K562 (cell line): ENCODE measurements around the gene PTHLH. TPM values are rescaled to one million over a fixed set of nuclear protein-coding genes. Genes with fewer than 3 reads are reported as not detected.
A peak's percentile ranks its signal among the peaks of the same experiment; 100 is the strongest.

Experiments used
- BCOR ChIP-seq: fragments of 450-650 bp; IDR thresholded peaks from 2 replicates; pipeline ENCODE4 v1.6.1; 2016
- CREB1 ChIP-seq, 2 experiments: sonication (generic) in 1 of 2; formaldehyde crosslinking in 1 of 2; IDR thresholded peaks; 2 replicates each; pipeline versions ENCODE4 v1.6.1 to v1.8.0; 2012 to 2022; ENCODE audit warnings: inconsistent platforms in 1 of 2, mild to moderate bottlenecking in 1 of 2, missing genetic modification reagents in 1 of 2, moderate library complexity in 1 of 2
- EHMT2 ChIP-seq: fragments of 450-650 bp; IDR thresholded peaks from 2 replicates; pipeline ENCODE4 v1.6.1; 2018; ENCODE audit warnings: antibody characterized with exemption
- ELF1 ChIP-seq: fragments of 200-800 bp; sonication (Bioruptor generic); IDR thresholded peaks from 2 replicates; pipeline ENCODE4 v1.6.1; 2016; ENCODE audit warnings: missing genetic modification characterization, missing compliant biosample characterization
- FOSL1 ChIP-seq: fragments of 200-800 bp; sonication (Bioruptor generic); conservative IDR thresholded peaks from 2 replicates; pipeline ENCODE4 v1.6.1; 2016; ENCODE audit warnings: missing genetic modification characterization, missing compliant biosample characterization
- NCOR1 ChIP-seq: fragments of 450-650 bp; IDR thresholded peaks from 2 replicates; pipeline ENCODE4 v1.6.1; 2016; ENCODE audit warnings: mild to moderate bottlenecking, moderate library complexity
- NRF1 ChIP-seq, 2 experiments: fragments of 450-650 bp; IDR thresholded peaks in 1 of 2; conservative IDR thresholded peaks in 1 of 2; 2 replicates each; pipeline ENCODE4 v1.6.1; 2014; ENCODE audit warnings: mild to moderate bottlenecking in 2 of 2
- polyA plus RNA-seq, 8 experiments: library from polyadenylated mRNA; depleted of rRNA in 4 of 8; stranded (reverse) in 5 of 8; unstranded in 3 of 8; fragments of >200 nt; fragmentation: Nextera tagmentation in 2 of 8; fragmentation: Illumina TruSeq in 1 of 8; extraction: Ambion mirVana in 2 of 8; extraction: Trizol in 1 of 8; gene quantifications; 2 replicates each; pipeline versions ENCODE4 v1.2.1 to v1.2.3, GENCODE V29; 2011 to 2014; ENCODE audit warnings: inconsistent platforms in 1 of 8, missing spikeins in 1 of 8
- total RNA-seq, 7 experiments: library from RNA; depleted of rRNA in 6 of 7; stranded (reverse); fragments of >200 nt in 6 of 7; fragmentation: Illumina TruSeq in 2 of 7; extraction: Trizol in 2 of 7; gene quantifications; 2 replicates each; pipeline versions ENCODE4 v1.2.1 to v1.2.3, GENCODE V29; 2011 to 2021; ENCODE audit warnings: low replicate concordance in 1 of 7
- TF ChIP-seq, protein P1 (sequence below), 2 experiments: IDR thresholded peaks; 2 replicates each; pipeline ENCODE4 v1.6.1; 2012; ENCODE audit warnings: improper control_type of control experiment in 2 of 2, low read depth in 2 of 2, low read length in 2 of 2, borderline replicate concordance in 1 of 2
- TF ChIP-seq, protein P2 (sequence below), 3 experiments: fragments of 200-800 bp in 1 of 3; fragments of 250-450 bp in 1 of 3; fragments of 450-650 bp in 1 of 3; sonication (Bioruptor Pico) in 1 of 3; sonication (Bioruptor generic) in 1 of 3; formaldehyde crosslinking in 1 of 3; IDR thresholded peaks; 2 replicates each; pipeline versions ENCODE4 v1.6.1 to v1.8.0; 2016 to 2022; ENCODE audit warnings: mild to moderate bottlenecking in 2 of 3, missing genetic modification characterization in 2 of 3, missing compliant biosample characterization in 1 of 3, moderate library complexity in 1 of 3
- TF ChIP-seq, protein P3 (sequence below): sonication (generic); formaldehyde crosslinking; IDR thresholded peaks from 2 replicates; pipeline ENCODE4 v1.8.0; 2023; ENCODE audit warnings: mild to moderate bottlenecking, missing genetic modification reagents
- TF ChIP-seq, protein P4 (sequence below): fragments of 450-650 bp; IDR thresholded peaks from 2 replicates; pipeline ENCODE4 v1.6.1; 2018; ENCODE audit not compliant: partially characterized antibody

PTHLH gene
- total and polyA plus RNA-seq, 9 of the 15 experiments (the other 6 are each of a cell fraction or from before 2014, with no cell fraction given): 0.14 to 2.5 (median 0.74) TPM

DNA sequence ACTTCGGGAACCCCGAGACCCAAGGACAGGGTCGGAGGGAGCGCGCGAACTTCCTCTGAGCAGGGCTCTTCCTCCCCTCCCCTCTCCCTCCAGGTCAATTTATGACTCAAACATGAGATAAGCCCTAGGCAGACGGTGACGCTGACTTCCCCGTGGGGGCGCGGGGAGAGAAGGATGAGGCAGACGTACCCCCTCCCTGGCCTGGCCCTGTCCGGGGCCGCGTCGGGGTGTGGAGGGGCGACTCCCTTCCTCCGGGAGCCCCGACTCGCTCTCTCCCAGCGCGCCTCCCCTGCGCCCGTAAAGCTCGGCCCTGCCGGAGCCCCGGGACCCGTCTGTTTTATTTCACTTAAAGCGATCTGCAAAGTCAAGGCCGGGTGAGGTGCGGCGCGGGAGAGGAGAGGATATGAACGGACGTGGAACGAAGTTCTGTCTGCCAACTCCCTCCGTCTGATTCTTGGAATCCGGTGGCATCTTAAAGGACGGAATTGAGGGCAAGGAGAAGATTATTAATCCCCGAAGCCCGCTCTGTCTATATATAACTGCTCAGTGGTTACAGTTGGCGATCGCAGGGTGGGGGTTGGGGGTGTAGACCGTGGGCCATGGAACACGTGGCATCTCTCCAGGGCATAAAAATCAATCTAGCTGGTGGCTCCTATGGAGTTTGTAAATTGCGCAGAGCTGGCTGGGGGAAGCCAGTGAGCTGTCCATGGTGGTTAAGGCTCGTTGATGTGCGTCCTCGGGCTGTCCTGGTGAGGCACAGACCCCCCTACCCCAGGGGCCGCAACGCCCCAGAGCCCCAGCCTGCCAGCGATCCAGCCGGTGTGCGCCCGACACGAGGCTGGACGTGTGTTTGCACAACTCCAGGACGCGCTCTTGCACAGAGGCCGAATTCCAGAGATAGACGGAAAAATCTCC lies 2.9 kb upstream of the PTHLH start (continued):
- TF ChIP-seq, protein P1, sequence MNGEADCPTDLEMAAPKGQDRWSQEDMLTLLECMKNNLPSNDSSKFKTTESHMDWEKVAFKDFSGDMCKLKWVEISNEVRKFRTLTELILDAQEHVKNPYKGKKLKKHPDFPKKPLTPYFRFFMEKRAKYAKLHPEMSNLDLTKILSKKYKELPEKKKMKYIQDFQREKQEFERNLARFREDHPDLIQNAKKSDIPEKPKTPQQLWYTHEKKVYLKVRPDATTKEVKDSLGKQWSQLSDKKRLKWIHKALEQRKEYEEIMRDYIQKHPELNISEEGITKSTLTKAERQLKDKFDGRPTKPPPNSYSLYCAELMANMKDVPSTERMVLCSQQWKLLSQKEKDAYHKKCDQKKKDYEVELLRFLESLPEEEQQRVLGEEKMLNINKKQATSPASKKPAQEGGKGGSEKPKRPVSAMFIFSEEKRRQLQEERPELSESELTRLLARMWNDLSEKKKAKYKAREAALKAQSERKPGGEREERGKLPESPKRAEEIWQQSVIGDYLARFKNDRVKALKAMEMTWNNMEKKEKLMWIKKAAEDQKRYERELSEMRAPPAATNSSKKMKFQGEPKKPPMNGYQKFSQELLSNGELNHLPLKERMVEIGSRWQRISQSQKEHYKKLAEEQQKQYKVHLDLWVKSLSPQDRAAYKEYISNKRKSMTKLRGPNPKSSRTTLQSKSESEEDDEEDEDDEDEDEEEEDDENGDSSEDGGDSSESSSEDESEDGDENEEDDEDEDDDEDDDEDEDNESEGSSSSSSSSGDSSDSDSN (IDR thresholded peaks at IDR 0.05; ENCODE audit: borderline replicate concordance in 1 of 2, low read depth in 2 of 2, low read length in 2 of 2): peak in 1 of 2 experiments; percentile 58; a peak in 1 of 4 replicates
- TF ChIP-seq, protein P2, sequence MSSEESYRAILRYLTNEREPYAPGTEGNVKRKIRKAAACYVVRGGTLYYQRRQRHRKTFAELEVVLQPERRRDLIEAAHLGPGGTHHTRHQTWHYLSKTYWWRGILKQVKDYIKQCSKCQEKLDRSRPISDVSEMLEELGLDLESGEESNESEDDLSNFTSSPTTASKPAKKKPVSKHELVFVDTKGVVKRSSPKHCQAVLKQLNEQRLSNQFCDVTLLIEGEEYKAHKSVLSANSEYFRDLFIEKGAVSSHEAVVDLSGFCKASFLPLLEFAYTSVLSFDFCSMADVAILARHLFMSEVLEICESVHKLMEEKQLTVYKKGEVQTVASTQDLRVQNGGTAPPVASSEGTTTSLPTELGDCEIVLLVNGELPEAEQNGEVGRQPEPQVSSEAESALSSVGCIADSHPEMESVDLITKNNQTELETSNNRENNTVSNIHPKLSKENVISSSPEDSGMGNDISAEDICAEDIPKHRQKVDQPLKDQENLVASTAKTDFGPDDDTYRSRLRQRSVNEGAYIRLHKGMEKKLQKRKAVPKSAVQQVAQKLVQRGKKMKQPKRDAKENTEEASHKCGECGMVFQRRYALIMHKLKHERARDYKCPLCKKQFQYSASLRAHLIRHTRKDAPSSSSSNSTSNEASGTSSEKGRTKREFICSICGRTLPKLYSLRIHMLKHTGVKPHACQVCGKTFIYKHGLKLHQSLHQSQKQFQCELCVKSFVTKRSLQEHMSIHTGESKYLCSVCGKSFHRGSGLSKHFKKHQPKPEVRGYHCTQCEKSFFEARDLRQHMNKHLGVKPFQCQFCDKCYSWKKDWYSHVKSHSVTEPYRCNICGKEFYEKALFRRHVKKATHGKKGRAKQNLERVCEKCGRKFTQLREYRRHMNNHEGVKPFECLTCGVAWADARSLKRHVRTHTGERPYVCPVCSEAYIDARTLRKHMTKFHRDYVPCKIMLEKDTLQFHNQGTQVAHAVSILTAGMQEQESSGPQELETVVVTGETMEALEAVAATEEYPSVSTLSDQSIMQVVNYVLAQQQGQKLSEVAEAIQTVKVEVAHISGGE (CRISPR knock-in tag; IDR thresholded peaks at IDR 0.05): 0 out of 6 replicates have a peak, but pooled peaks of 1 of the 3 experiments have one; percentile 26
- TF ChIP-seq, protein P3, sequence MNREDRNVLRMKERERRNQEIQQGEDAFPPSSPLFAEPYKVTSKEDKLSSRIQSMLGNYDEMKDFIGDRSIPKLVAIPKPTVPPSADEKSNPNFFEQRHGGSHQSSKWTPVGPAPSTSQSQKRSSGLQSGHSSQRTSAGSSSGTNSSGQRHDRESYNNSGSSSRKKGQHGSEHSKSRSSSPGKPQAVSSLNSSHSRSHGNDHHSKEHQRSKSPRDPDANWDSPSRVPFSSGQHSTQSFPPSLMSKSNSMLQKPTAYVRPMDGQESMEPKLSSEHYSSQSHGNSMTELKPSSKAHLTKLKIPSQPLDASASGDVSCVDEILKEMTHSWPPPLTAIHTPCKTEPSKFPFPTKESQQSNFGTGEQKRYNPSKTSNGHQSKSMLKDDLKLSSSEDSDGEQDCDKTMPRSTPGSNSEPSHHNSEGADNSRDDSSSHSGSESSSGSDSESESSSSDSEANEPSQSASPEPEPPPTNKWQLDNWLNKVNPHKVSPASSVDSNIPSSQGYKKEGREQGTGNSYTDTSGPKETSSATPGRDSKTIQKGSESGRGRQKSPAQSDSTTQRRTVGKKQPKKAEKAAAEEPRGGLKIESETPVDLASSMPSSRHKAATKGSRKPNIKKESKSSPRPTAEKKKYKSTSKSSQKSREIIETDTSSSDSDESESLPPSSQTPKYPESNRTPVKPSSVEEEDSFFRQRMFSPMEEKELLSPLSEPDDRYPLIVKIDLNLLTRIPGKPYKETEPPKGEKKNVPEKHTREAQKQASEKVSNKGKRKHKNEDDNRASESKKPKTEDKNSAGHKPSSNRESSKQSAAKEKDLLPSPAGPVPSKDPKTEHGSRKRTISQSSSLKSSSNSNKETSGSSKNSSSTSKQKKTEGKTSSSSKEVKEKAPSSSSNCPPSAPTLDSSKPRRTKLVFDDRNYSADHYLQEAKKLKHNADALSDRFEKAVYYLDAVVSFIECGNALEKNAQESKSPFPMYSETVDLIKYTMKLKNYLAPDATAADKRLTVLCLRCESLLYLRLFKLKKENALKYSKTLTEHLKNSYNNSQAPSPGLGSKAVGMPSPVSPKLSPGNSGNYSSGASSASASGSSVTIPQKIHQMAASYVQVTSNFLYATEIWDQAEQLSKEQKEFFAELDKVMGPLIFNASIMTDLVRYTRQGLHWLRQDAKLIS (CRISPR knock-in tag): no peak
- TF ChIP-seq EHMT2 (peak; percentile 86), FOSL1 (peak; percentile 95), CREB1 (IDR thresholded peaks at IDR 0.05) (peak; percentile 72), CREB1 (CRISPR knock-in tag; IDR thresholded peaks at IDR 0.05) (peak; percentile 21; the same call in 1 of the 2 replicates), ELF1 (tag) (no peak), NCOR1 (peak; percentile 43), NRF1 (conservative IDR thresholded peaks at IDR 0.05 in 1 of 2, IDR thresholded peaks at IDR 0.05 in 1 of 2) (no peak), BCOR (peak; percentile 7; the same call in 1 of the 2 replicates)
- TF ChIP-seq, protein P4, sequence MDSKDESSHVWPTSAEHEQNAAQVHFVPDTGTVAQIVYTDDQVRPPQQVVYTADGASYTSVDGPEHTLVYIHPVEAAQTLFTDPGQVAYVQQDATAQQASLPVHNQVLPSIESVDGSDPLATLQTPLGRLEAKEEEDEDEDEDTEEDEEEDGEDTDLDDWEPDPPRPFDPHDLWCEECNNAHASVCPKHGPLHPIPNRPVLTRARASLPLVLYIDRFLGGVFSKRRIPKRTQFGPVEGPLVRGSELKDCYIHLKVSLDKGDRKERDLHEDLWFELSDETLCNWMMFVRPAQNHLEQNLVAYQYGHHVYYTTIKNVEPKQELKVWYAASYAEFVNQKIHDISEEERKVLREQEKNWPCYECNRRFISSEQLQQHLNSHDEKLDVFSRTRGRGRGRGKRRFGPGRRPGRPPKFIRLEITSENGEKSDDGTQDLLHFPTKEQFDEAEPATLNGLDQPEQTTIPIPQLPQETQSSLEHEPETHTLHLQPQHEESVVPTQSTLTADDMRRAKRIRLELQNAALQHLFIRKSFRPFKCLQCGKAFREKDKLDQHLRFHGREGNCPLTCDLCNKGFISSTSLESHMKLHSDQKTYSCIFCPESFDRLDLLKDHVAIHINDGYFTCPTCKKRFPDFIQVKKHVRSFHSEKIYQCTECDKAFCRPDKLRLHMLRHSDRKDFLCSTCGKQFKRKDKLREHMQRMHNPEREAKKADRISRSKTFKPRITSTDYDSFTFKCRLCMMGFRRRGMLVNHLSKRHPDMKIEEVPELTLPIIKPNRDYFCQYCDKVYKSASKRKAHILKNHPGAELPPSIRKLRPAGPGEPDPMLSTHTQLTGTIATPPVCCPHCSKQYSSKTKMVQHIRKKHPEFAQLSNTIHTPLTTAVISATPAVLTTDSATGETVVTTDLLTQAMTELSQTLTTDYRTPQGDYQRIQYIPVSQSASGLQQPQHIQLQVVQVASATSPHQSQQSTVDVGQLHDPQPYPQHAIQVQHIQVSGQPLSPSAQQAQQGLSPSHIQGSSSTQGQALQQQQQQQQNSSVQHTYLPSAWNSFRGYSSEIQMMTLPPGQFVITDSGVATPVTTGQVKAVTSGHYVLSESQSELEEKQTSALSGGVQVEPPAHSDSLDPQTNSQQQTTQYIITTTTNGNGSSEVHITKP: no peak
